BLaER1 (cell line): Measurements from ENCODE around the gene PEF1.

Source experiments
- H3K27ac ChIP-seq: shearing (Covaris generic); formaldehyde crosslinking; 2 replicates; pipeline ENCODE4 v1.8.1; 2022
- H3K27me3 ChIP-seq: shearing (Covaris generic); formaldehyde crosslinking; 2 replicates; pipeline ENCODE4 v1.8.1; 2022
- H3K36me3 ChIP-seq: shearing (Covaris generic); formaldehyde crosslinking; 2 replicates; pipeline ENCODE4 v1.8.1; 2022
- H3K4me1 ChIP-seq: shearing (Covaris generic); formaldehyde crosslinking; 2 replicates; pipeline ENCODE4 v1.8.1; 2022
- H3K4me2 ChIP-seq: shearing (Covaris generic); formaldehyde crosslinking; 2 replicates; pipeline ENCODE4 v1.8.1; 2022
- H3K4me3 ChIP-seq: shearing (Covaris generic); formaldehyde crosslinking; 2 replicates; pipeline ENCODE4 v1.8.1; 2022
- H3K9ac ChIP-seq: shearing (Covaris generic); formaldehyde crosslinking; 2 replicates; pipeline ENCODE4 v1.8.1; 2022
- H3K9me3 ChIP-seq: shearing (Covaris generic); formaldehyde crosslinking; 2 replicates; pipeline ENCODE4 v1.8.1; 2022
- H4K20me1 ChIP-seq: shearing (Covaris generic); formaldehyde crosslinking; 2 replicates; pipeline ENCODE4 v1.8.1; 2022
- Cebpa-rat ChIP-seq: shearing (Covaris generic); IDR thresholded peaks from 2 replicates; pipeline ENCODE4 v1.8.1; 2022

PEF1 gene

DNA sequence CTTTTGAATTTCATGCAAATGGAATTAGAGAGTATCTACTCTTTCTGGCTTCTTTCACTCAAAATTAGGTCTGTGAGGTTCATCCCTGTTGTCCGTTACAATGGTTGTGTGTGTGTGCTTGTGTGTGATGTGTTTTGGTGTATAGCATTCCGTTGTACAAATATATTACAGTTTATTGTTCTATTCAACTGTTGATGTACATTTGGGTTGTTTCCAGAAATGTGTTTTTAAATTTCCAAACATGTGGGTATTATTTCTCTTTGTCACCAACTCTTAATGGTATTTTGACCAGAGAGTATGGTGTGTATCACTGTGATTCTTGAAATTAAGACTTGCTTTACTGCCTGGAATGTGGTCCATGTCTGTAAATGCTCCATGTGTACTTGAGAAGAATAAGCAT lies 44.0 kb downstream of the PEF1 start:
- TF ChIP-seq Cebpa-rat, result no peak
- Histone ChIP-seq H3K27me3 (no peaks in the 10 kb centered on the region), H3K36me3 (no peaks in the 10 kb centered on the region), H3K9ac (no peak overlapping the region), H4K20me1 (no peaks in the 10 kb centered on the region), H3K4me2 (peak overlapping the region; percentile 41), H3K27ac (peak overlapping the region; percentile 98; the same call in 1 of the 2 replicates), H3K9me3 (no peaks in the 10 kb centered on the region), H3K4me3 (no peak overlapping the region), H3K4me1 (peaks cover 62% of the 10 kb centered on the region)

GRCh38 chr1:31598980-31599379 lies 45.7 kb downstream of the PEF1 start:
- H3K27ac ChIP-seq, result peak overlapping the region; percentile 98
- TF ChIP-seq Cebpa-rat, result no peak

GRCh38 chr1:31596737-31597097 lies 48.0 kb downstream of the PEF1 start:
- no peaks in the 10 kb centered on the region for H4K20me1 ChIP-seq
- peaks cover 98% of the 10 kb centered on the region for H3K4me1 ChIP-seq
- peak overlapping the region; percentile 83 for H3K9ac ChIP-seq
- H3K4me2 ChIP-seq, result peak overlapping the region; percentile 80
- H3K27ac ChIP-seq, result peak overlapping the region; percentile 98
- no peak for TF ChIP-seq Cebpa-rat
- H3K27me3 ChIP-seq, result no peaks in the 10 kb centered on the region
- H3K36me3 ChIP-seq, result no peaks in the 10 kb centered on the region
- H3K4me3 ChIP-seq, result 0 out of 2 replicates have a peak overlapping the region, but pooled peaks have one; percentile 29
- H3K9me3 ChIP-seq, result no peaks in the 10 kb centered on the region

More at GRCh38 chr1:31598980-31599379, 45.7 kb downstream of the PEF1 start:
- H3K9me3 ChIP-seq, result no peaks in the 10 kb centered on the region
- peaks cover 76% of the 10 kb centered on the region for H3K4me1 ChIP-seq
- H3K9ac ChIP-seq, result no peak overlapping the region
- no peaks in the 10 kb centered on the region for H4K20me1 ChIP-seq
- peak overlapping the region; percentile 80; the same call in 1 of the 2 replicates for H3K4me2 ChIP-seq
- no peaks in the 10 kb centered on the region for H3K36me3 ChIP-seq
- H3K4me3 ChIP-seq, result no peak overlapping the region
- no peaks in the 10 kb centered on the region for H3K27me3 ChIP-seq

- Histone ChIP-seq H3K9ac (peak overlapping the region; percentile 83), H3K4me2 (peak overlapping the region; percentile 80), H3K27ac (peak overlapping the region; percentile 98), H3K9me3 (no peaks in the 10 kb centered on the region), H3K4me3 (peak overlapping the region; percentile 29; the same call in 1 of the 2 replicates), H4K20me1 (no peaks in the 10 kb centered on the region), H3K27me3 (no peaks in the 10 kb centered on the region), H3K36me3 (no peaks in the 10 kb centered on the region), H3K4me1 (peaks cover 98% of the 10 kb centered on the region)
- no peak for TF ChIP-seq Cebpa-rat
Measured at GRCh38 chr1:31595836-31596736, 48.6 kb downstream of the PEF1 start.

- no peak for TF ChIP-seq Cebpa-rat
- H3K27me3 ChIP-seq, result peaks cover 5% of the 10 kb centered on the region; the same call in 1 of the 2 replicates
- H3K4me2 ChIP-seq, result peak overlapping the region; percentile 52
- H3K9ac ChIP-seq, result no peak overlapping the region
- peak overlapping the region; percentile 76 for H3K27ac ChIP-seq
- no peaks in the 10 kb centered on the region for H3K36me3 ChIP-seq
- no peak overlapping the region for H3K4me3 ChIP-seq
- peaks cover 82% of the 10 kb centered on the region for H3K4me1 ChIP-seq
- no peaks in the 10 kb centered on the region for H4K20me1 ChIP-seq
- no peaks in the 10 kb centered on the region for H3K9me3 ChIP-seq
Measured at GRCh38 chr1:31593770-31594632, 50.7 kb downstream of the PEF1 start.

- no peak overlapping the region; the same call in 1 of the 2 replicates for H3K27ac ChIP-seq
- no peaks in the 10 kb centered on the region for H3K9me3 ChIP-seq
- no peak for TF ChIP-seq Cebpa-rat
- no peak overlapping the region for H3K9ac ChIP-seq
- no peak overlapping the region for H3K4me3 ChIP-seq
- H4K20me1 ChIP-seq, result no peaks in the 10 kb centered on the region
- peaks cover 82% of the 10 kb centered on the region for H3K4me1 ChIP-seq
- H3K36me3 ChIP-seq, result no peaks in the 10 kb centered on the region
- H3K27me3 ChIP-seq, result peaks cover 13% of the 10 kb centered on the region
- peak overlapping the region; percentile 52 for H3K4me2 ChIP-seq
Measured at GRCh38 chr1:31593136-31593665, 51.5 kb downstream of the PEF1 start.

GRCh38 chr1:31592132-31592531 lies 52.5 kb downstream of the PEF1 start:
- Histone ChIP-seq H4K20me1 (no peaks in the 10 kb centered on the region), H3K4me2 (peak overlapping the region; percentile 52), H3K9ac (no peak overlapping the region), H3K4me1 (peaks cover 82% of the 10 kb centered on the region), H3K4me3 (no peak overlapping the region), H3K36me3 (no peaks in the 10 kb centered on the region; the same call in 1 of the 2 replicates), H3K27ac (no peak overlapping the region), H3K9me3 (no peaks in the 10 kb centered on the region), H3K27me3 (peaks cover 22% of the 10 kb centered on the region)
- no peak for TF ChIP-seq Cebpa-rat

- H3K27ac ChIP-seq, result no peak overlapping the region
Measured at GRCh38 chr1:31591425-31592093, 53.1 kb downstream of the PEF1 start.

More at GRCh38 chr1:31591425-31592093, 53.1 kb downstream of the PEF1 start:
- Histone ChIP-seq H3K4me3 (no peak overlapping the region), H3K4me2 (peak overlapping the region; percentile 52), H3K4me1 (peaks cover 82% of the 10 kb centered on the region), H3K27me3 (peaks cover 27% of the 10 kb centered on the region), H3K36me3 (no peaks in the 10 kb centered on the region; the same call in 1 of the 2 replicates), H4K20me1 (no peaks in the 10 kb centered on the region), H3K9me3 (no peaks in the 10 kb centered on the region), H3K9ac (no peak overlapping the region)
- no peak for TF ChIP-seq Cebpa-rat
